HFFc6 (cell line): ENCODE data around the gene BRD1. TPM values are rescaled to one million over a fixed set of nuclear protein-coding genes. Genes with fewer than 3 reads are reported as not detected.

Experiments
- DNase-seq: peaks from one replicate; pipeline ENCODE4 v3.0.0-alpha.2; 2018
- H3K27ac Mint-ChIP-seq: 2 replicates; pipeline ENCODE4 v1.8.0; 2020; ENCODE audit warnings: mild to moderate bottlenecking, mixed read lengths
- H3K27me3 Mint-ChIP-seq: 2 replicates; pipeline ENCODE4 v1.8.0; 2021; ENCODE audit warnings: mild to moderate bottlenecking, moderate library complexity, mixed read lengths; ENCODE audit not compliant: insufficient read depth
- H3K36me3 Mint-ChIP-seq: 2 replicates; pipeline ENCODE4 v1.8.0; 2021; ENCODE audit warnings: low read depth, mixed read lengths
- H3K4me1 Mint-ChIP-seq: 2 replicates; pipeline ENCODE4 v1.8.0; 2020; ENCODE audit warnings: low read depth, mixed read lengths
- H3K4me3 Mint-ChIP-seq: 2 replicates; pipeline ENCODE4 v1.8.0; 2020; ENCODE audit warnings: mild to moderate bottlenecking, moderate library complexity, mixed read lengths
- H3K9me3 Mint-ChIP-seq: 2 replicates; pipeline ENCODE4 v1.8.0; 2020; ENCODE audit warnings: mild to moderate bottlenecking, mixed read lengths
- total RNA-seq, 6 experiments: library from RNA; stranded (reverse); fragmentation: NEBNext Ultra II Directional; extraction: Animal tissue kit (Norgen Biotek cat#: 25700); gene quantifications; 2 replicates in 1 of 6; 3 replicates in 5 of 6; pipeline ENCODE4 v1.2.3, GENCODE V29; 2021
- TF ChIP-seq, protein P1 (sequence below): fragments of 200-600 bp; sonication (generic); IDR thresholded peaks from 2 replicates; pipeline ENCODE4 v1.5.0; 2021; ENCODE audit warnings: antibody characterized with exemption, mild to moderate bottlenecking

BRD1 gene
- total RNA-seq, 6 experiments from 2014 or later: 17.2 to 20.8 (median 18.1) TPM

DNA sequence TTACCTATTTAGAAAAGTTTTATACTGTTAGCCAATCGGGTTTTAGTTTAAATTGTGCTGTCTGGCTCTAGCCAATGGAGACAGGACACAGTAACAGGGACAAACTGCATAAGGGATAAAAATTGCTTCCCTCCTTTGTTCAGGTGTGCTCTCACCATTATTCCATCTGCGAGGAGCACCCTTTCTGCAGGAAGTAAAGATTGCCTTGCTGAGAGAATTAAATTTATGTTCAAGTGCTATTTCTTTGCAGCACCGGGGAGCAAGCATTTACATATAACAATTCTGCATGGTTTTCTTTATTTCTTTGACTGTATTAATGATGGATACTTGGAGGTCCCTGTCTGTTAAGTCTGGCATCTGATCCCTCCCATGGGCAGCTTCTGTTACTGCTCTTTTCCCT, 80.5 kb downstream of the BRD1 start:
- H3K27me3 Mint-ChIP-seq: peaks cover 2% of the 10 kb centered on the region
- no peak overlapping the region for H3K27ac Mint-ChIP-seq
- peaks cover 37% of the 10 kb centered on the region for H3K9me3 Mint-ChIP-seq
- H3K36me3 Mint-ChIP-seq: peaks cover 10% of the 10 kb centered on the region
- TF ChIP-seq, protein P1, sequence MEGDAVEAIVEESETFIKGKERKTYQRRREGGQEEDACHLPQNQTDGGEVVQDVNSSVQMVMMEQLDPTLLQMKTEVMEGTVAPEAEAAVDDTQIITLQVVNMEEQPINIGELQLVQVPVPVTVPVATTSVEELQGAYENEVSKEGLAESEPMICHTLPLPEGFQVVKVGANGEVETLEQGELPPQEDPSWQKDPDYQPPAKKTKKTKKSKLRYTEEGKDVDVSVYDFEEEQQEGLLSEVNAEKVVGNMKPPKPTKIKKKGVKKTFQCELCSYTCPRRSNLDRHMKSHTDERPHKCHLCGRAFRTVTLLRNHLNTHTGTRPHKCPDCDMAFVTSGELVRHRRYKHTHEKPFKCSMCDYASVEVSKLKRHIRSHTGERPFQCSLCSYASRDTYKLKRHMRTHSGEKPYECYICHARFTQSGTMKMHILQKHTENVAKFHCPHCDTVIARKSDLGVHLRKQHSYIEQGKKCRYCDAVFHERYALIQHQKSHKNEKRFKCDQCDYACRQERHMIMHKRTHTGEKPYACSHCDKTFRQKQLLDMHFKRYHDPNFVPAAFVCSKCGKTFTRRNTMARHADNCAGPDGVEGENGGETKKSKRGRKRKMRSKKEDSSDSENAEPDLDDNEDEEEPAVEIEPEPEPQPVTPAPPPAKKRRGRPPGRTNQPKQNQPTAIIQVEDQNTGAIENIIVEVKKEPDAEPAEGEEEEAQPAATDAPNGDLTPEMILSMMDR: no peak
- H3K4me1 Mint-ChIP-seq: no peaks in the 10 kb centered on the region
- DNase-seq: no peak
- no peak overlapping the region for H3K4me3 Mint-ChIP-seq

DNA sequence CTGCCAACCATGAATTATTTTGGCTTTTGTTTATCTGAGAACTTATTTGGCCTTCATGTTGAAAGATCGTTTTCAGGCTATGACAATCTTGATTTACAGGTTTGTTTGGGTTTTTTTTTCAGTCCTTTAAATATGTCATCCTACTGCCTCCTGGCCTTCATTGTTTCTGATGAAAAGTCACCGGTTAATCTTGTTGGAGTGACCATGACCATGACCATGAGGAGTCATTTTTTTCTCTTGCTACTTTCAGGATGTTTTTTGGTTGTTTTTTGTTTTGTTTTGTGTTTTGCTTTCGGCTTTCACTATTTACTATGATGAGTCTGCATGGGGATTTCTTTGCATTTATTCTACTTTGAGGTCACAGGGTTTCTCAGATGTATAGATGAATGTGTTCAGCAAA, 81.6 kb downstream of the BRD1 start:
- no peak for DNase-seq
- H3K27me3 Mint-ChIP-seq: peaks cover 2% of the 10 kb centered on the region
- no peak overlapping the region for H3K27ac Mint-ChIP-seq
- H3K4me3 Mint-ChIP-seq: no peak overlapping the region
- H3K9me3 Mint-ChIP-seq: peaks cover 38% of the 10 kb centered on the region
- H3K4me1 Mint-ChIP-seq: no peaks in the 10 kb centered on the region
- peaks cover 10% of the 10 kb centered on the region for H3K36me3 Mint-ChIP-seq
- TF ChIP-seq, protein P1: no peak

DNA sequence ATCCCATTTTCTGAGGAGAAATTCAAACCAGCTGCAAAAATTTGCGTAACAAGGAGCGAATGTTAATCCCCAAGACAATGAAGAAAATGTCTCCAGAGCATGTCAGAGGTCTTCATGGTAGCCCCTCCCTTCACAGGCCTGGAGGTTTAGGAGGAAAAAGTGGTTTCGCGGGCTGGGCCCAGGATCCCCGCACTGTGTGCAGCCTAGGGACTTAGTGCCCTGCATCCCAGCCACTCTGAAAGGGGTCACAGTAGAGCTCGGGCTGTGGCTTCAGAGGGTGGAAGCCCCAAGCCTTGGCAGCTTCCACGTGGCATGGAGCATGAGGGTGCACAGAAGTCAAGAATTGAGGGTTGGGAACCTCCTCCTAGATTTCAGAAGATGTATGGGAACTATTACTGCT, 87.4 kb downstream of the BRD1 start:
- peaks cover 19% of the 10 kb centered on the region for H3K9me3 Mint-ChIP-seq
- peaks cover 7% of the 10 kb centered on the region for H3K27me3 Mint-ChIP-seq

DNA sequence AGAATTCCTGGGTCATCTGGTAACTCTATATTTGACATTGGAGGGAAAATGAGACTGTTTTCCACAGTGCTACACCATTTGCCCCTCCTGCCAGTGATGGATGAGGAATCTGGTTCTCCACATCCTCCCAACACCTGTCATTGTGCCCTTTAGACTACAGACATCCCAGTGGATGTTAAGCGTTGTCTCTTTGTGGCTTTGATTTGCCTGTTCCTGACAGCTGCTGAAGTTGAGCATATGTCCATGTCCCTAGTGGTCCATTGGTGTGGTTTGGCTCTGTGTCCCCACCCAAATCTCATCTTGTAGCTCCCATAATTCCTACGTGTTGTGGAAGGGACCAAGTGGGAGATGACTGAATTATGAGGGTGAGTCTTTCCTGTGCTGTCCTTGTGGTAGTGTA, 88.5 kb downstream of the BRD1 start:
- no peak overlapping the region for H3K4me3 Mint-ChIP-seq
- no peak for DNase-seq
- H3K27me3 Mint-ChIP-seq: peaks cover 7% of the 10 kb centered on the region
- H3K27ac Mint-ChIP-seq: no peak overlapping the region
- H3K36me3 Mint-ChIP-seq: no peaks in the 10 kb centered on the region
- peaks cover 12% of the 10 kb centered on the region for H3K9me3 Mint-ChIP-seq
- TF ChIP-seq, protein P1: no peak
- H3K4me1 Mint-ChIP-seq: no peaks in the 10 kb centered on the region

More for the DNA sequence above, 87.4 kb downstream of the BRD1 start:
- H3K27ac Mint-ChIP-seq: no peak overlapping the region
- no peaks in the 10 kb centered on the region for H3K4me1 Mint-ChIP-seq
- H3K36me3 Mint-ChIP-seq: no peaks in the 10 kb centered on the region
- no peak overlapping the region for H3K4me3 Mint-ChIP-seq
- DNase-seq: no peak
- TF ChIP-seq, protein P1: no peak

DNA sequence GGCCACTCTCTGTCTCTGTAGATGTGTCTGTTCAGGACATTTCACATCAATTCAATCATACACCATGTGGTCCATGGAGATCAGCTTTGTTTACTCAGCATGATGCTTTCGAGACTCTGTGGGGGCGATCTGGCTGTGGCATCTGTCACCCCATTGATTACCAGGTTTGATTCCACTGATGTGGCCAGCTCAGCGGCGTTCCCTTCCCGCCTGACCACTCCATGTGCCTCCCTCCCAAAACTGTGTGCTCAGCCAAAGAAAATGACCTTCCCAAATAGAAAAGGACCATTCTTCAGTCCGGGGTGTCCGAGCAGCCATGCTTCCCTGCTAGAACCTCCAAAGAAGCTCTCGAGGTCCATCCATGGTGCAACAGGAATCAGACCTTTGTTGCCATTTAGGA, 89.1 kb downstream of the BRD1 start:
- peaks cover 7% of the 10 kb centered on the region for H3K27me3 Mint-ChIP-seq
- no peaks in the 10 kb centered on the region for H3K36me3 Mint-ChIP-seq
- no peak for DNase-seq
- H3K27ac Mint-ChIP-seq: no peak overlapping the region
- no peaks in the 10 kb centered on the region for H3K4me1 Mint-ChIP-seq
- TF ChIP-seq, protein P1: no peak
- H3K4me3 Mint-ChIP-seq: no peak overlapping the region
- peaks cover 12% of the 10 kb centered on the region for H3K9me3 Mint-ChIP-seq

DNA sequence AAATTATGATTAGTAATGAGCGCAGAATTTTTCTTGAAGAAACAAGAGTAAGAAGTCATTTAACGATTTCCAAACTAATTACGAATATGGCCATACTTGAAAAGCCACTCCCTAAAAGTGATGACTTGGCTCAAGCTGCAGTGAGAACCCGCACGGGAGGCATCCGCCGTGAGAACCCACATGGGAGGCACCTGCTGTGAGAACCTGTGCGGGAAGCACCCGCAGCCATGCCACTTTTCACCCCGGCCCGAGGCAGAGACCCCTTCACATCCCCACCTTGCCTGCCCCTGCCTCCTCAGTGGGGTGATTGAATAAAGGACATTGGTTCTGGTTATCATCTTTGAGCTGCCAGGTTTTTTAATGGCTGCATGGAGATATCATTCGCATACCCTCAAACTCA, 89.7 kb downstream of the BRD1 start:
- TF ChIP-seq, protein P1: no peak
- DNase-seq: no peak
- Mint-ChIP-seq H3K9me3 (peaks cover 16% of the 10 kb centered on the region), H3K4me3 (no peak overlapping the region), H3K4me1 (no peaks in the 10 kb centered on the region), H3K36me3 (no peaks in the 10 kb centered on the region), H3K27me3 (peaks cover 5% of the 10 kb centered on the region), H3K27ac (no peak overlapping the region)
